Measurements from ENCODE around the gene PSORS1C2. TPM values are rescaled to one million over a fixed set of nuclear protein-coding genes. Genes with fewer than 3 reads are reported as not detected.

PSORS1C2 gene
- total RNA-seq, 1 donor from 2014 or later: not detected

GRCh38 chr6:31115941-31116560 is 22.8 kb downstream of the PSORS1C2 start:
- ATAC-seq: no peak
- DNase-seq (ENCODE audit: low spot score): no peak

GRCh38 chr6:31114970-31115849 is 23.7 kb downstream of the PSORS1C2 start:
- ATAC-seq (no peak), DNase-seq (ENCODE audit: low spot score) (no peak)

- ATAC-seq (no peak), DNase-seq (ENCODE audit: low spot score) (no peak)
Measured at GRCh38 chr6:31114541-31114878, 24.4 kb downstream of the PSORS1C2 start, which contains the start of gene PSORS1C1. Gene PSORS1C1 (plus strand): TSS chr6:31114800. CDS start chr6:31129633, 14,833 bp downstream.

GRCh38 chr6:31113861-31114540 is 24.9 kb downstream of the PSORS1C2 start:
- ATAC-seq (no peak), DNase-seq (ENCODE audit: low spot score) (no peak)

- DNase-seq (ENCODE audit: low spot score) (no peak), ATAC-seq (no peak)
Measured at GRCh38 chr6:31112478-31112877, 26.4 kb downstream of the PSORS1C2 start, which contains the start of gene C6orf15. Gene C6orf15 (minus strand): TSS chr6:31112575. CDS start chr6:31112555, 20 bp downstream.

- no peak for ATAC-seq
- no peak for DNase-seq (ENCODE audit: low spot score)
Measured at GRCh38 chr6:31111712-31112111, 27.2 kb downstream of the PSORS1C2 start.

GRCh38 chr6:31110825-31111582 is 27.9 kb downstream of the PSORS1C2 start:
- DNase-seq (ENCODE audit: low spot score) (no peak), ATAC-seq (no peak)

- no peak for DNase-seq (ENCODE audit: low spot score)
Measured at GRCh38 chr6:31107052-31107451, 31.8 kb downstream of the PSORS1C2 start.

GRCh38 chr6:31103136-31103535 is 35.7 kb downstream of the PSORS1C2 start:
- DNase-seq (ENCODE audit: low spot score) (no peak), ATAC-seq (no peak)

More at GRCh38 chr6:31107052-31107451, 31.8 kb downstream of the PSORS1C2 start:
- no peak for ATAC-seq

- DNase-seq (ENCODE audit: low spot score) (no peak), ATAC-seq (no peak)
Measured at GRCh38 chr6:31098449-31098938, 40.4 kb downstream of the PSORS1C2 start.

GRCh38 chr6:31096656-31097055 is 42.2 kb downstream of the PSORS1C2 start:
- ATAC-seq: no peak

GRCh38 chr6:31096215-31096614 is 42.7 kb downstream of the PSORS1C2 start:
- ATAC-seq (no peak), DNase-seq (ENCODE audit: low spot score) (no peak)

More at GRCh38 chr6:31096656-31097055, 42.2 kb downstream of the PSORS1C2 start:
- DNase-seq (ENCODE audit: low spot score): no peak

- no peak for DNase-seq (ENCODE audit: low spot score)
- ATAC-seq: no peak
Measured at GRCh38 chr6:31094389-31094881, 44.4 kb downstream of the PSORS1C2 start.

- DNase-seq (ENCODE audit: low spot score) (no peak), ATAC-seq (no peak)
Measured at GRCh38 chr6:31092769-31093505, 45.9 kb downstream of the PSORS1C2 start.

GRCh38 chr6:31092238-31092637 is 46.6 kb downstream of the PSORS1C2 start:
- ATAC-seq: no peak
- no peak for DNase-seq (ENCODE audit: low spot score)

GRCh38 chr6:31091680-31092079 is 47.2 kb downstream of the PSORS1C2 start:
- ATAC-seq (no peak), DNase-seq (ENCODE audit: low spot score) (no peak)

- ATAC-seq: no peak
- DNase-seq (ENCODE audit: low spot score): no peak
Measured at GRCh38 chr6:31090973-31091364, 47.9 kb downstream of the PSORS1C2 start.

GRCh38 chr6:31090275-31090972 is 48.4 kb downstream of the PSORS1C2 start:
- DNase-seq (ENCODE audit: low spot score): no peak
- no peak for ATAC-seq
